Testis (tissue), 2 donors: ENCODE results near the gene ERC2.

Source experiments
- CTCF ChIP-seq, 3 experiments: fragments of 450-650 bp in 2 of 3; fragments of 200-600 bp in 1 of 3; sonication (generic) in 1 of 3; IDR thresholded peaks; one replicate each; pipeline ENCODE4 v1.5.1; 2016 to 2019; ENCODE audit warnings: antibody characterized with exemption in 3 of 3, mild to moderate bottlenecking in 2 of 3, moderate library complexity in 1 of 3
- POLR2A ChIP-seq: fragments of 450-650 bp; IDR thresholded peaks from one replicate; pipeline ENCODE4 v1.6.1; 2017; ENCODE audit warnings: antibody characterized with exemption, mild to moderate bottlenecking, moderate library complexity

GRCh38 chr3:56187051-56187450 lies 281.2 kb downstream of the ERC2 start:
- TF ChIP-seq CTCF (IDR thresholded peaks at IDR 0.05), result no peak
- TF ChIP-seq POLR2A, result no peak
